ENCODE measurements around the gene ZNF892.

DNA sequence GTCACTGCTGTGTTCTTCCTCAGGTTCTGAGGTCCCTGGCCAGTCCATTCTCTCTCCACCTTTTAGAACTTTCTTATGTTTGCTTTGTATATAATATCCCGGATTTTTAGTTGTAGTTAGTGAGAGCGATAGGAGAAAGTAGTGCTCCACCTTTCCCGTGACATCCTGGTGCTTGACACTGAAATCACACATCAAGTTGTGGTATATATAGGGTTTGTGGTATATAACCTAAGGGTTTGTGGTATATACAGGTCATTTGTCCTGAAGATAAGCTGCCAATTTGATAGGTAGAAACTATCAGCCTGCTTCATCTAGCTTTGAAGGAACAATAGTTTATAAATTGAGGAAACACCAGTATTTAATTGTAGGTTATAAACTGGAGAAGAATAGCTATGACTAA is 13.1 kb downstream of the ZNF892 start:
- TF ChIP-seq, protein P1, sequence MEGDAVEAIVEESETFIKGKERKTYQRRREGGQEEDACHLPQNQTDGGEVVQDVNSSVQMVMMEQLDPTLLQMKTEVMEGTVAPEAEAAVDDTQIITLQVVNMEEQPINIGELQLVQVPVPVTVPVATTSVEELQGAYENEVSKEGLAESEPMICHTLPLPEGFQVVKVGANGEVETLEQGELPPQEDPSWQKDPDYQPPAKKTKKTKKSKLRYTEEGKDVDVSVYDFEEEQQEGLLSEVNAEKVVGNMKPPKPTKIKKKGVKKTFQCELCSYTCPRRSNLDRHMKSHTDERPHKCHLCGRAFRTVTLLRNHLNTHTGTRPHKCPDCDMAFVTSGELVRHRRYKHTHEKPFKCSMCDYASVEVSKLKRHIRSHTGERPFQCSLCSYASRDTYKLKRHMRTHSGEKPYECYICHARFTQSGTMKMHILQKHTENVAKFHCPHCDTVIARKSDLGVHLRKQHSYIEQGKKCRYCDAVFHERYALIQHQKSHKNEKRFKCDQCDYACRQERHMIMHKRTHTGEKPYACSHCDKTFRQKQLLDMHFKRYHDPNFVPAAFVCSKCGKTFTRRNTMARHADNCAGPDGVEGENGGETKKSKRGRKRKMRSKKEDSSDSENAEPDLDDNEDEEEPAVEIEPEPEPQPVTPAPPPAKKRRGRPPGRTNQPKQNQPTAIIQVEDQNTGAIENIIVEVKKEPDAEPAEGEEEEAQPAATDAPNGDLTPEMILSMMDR (IDR thresholded peaks at IDR 0.05) = no peak
- no peak for TF ChIP-seq POLR2A (IDR thresholded peaks at IDR 0.05)
